CD4-positive, alpha-beta T cell treated with Interleukin-12 subunit alpha and Interleukin-12 subunit beta, for 1 hour (primary cell): ENCODE results near the gene TCF19.
A peak's percentile ranks its signal among the peaks of the same experiment; 100 is the strongest.

Source experiments
- DNase-seq: peaks from one replicate; pipeline ENCODE4 v3.0.0-alpha.2; 2020

Gene TCF19

GRCh38 chr6:31128093-31128676 is 30.2 kb upstream of the TCF19 start:
- peak; percentile 76 for DNase-seq

- DNase-seq, result no peak
Observed at GRCh38 chr6:31129130-31129529, 29.3 kb upstream of the TCF19 start.

GRCh38 chr6:31130751-31131150 is 27.6 kb upstream of the TCF19 start:
- no peak for DNase-seq

- DNase-seq, result no peak
Observed at GRCh38 chr6:31131595-31131994, 26.8 kb upstream of the TCF19 start.

- no peak for DNase-seq
Observed at GRCh38 chr6:31132806-31133205, 25.6 kb upstream of the TCF19 start.

GRCh38 chr6:31135710-31136109 is 22.7 kb upstream of the TCF19 start:
- no peak for DNase-seq

GRCh38 chr6:31138982-31139381 is 19.4 kb upstream of the TCF19 start, which contains the start of gene PSORS1C2:
Gene PSORS1C2 (minus strand): TSS chr6:31139066. CDS start chr6:31139026, 40 bp downstream.
- DNase-seq, result no peak

- DNase-seq, result no peak
Observed at GRCh38 chr6:31139599-31139998, 18.8 kb upstream of the TCF19 start.

GRCh38 chr6:31140643-31141042 is 17.7 kb upstream of the TCF19 start:
- no peak for DNase-seq

GRCh38 chr6:31142361-31142761 is 16.0 kb upstream of the TCF19 start:
- DNase-seq, result no peak

- no peak for DNase-seq
Observed at GRCh38 chr6:31143148-31143547, 15.2 kb upstream of the TCF19 start.

GRCh38 chr6:31144296-31144969 is 14.0 kb upstream of the TCF19 start:
- no peak for DNase-seq

- no peak for DNase-seq
Observed at GRCh38 chr6:31144970-31145340, 13.4 kb upstream of the TCF19 start.

- DNase-seq, result no peak
Observed at GRCh38 chr6:31145386-31145785, 13.0 kb upstream of the TCF19 start.

- DNase-seq, result no peak
Observed at GRCh38 chr6:31149827-31150447, 8.5 kb upstream of the TCF19 start.

- DNase-seq, result no peak
Observed at GRCh38 chr6:31152781-31153180, 5.6 kb upstream of the TCF19 start.

- no peak for DNase-seq
Observed at GRCh38 chr6:31154436-31154835, 4.0 kb upstream of the TCF19 start.

- DNase-seq, result no peak
Observed at GRCh38 chr6:31156641-31157040, 1.7 kb upstream of the TCF19 start.

GRCh38 chr6:31157513-31158139 is 763 bp upstream of the TCF19 start, which contains the start of gene CCHCR1:
Gene CCHCR1 (minus strand): TSS chr6:31157802. CDS start chr6:31157600, 202 bp downstream.
- DNase-seq, result no peak

GRCh38 chr6:31158863-31159855 is 770 bp downstream of the TCF19 start:
- peak; percentile 24 for DNase-seq

- DNase-seq, result no peak
Observed at GRCh38 chr6:31161216-31162126, 3.1 kb downstream of the TCF19 start.
